ENCODE data around the gene EFCAB11. TPM values are rescaled to one million over a fixed set of nuclear protein-coding genes. Genes with fewer than 3 reads are reported as not detected.

The EFCAB11 gene
- total and polyA plus RNA-seq, 9 of the 15 experiments (the other 6 are each of a cell fraction or from before 2014, with no cell fraction given) = 13.4 to 37.9 (median 17.4) TPM

- 0% methylated on average over 4 of the region's 4 CpGs for WGBS (ENCODE audit: insufficient coverage, low coverage, missing lambda C conversion rate)
- no TSS peak for BruUV-seq (replicated peaks)
- Histone ChIP-seq H3K27me3 (ENCODE audit: control insufficient read depth in 2 of 2, insufficient read depth in 2 of 2, low read length in 2 of 2) (peaks cover 0 to 10% of the 10 kb centered on the region in 2 experiments; a peak in 1 of 5 replicates), H3K4me3 (no peak overlapping the region), H2AFZ (ENCODE audit: low read depth, low read length) (no peak overlapping the region), H3K4me2 (ENCODE audit: insufficient read depth, low read length) (no peak overlapping the region), H3K79me2 (ENCODE audit: control insufficient read depth, insufficient read depth, low read length) (no peaks in the 10 kb centered on the region), H4K20me1 (replicated peaks; ENCODE audit: control insufficient read depth, insufficient read depth, low read length) (no peaks in the 10 kb centered on the region), H3K36me3 (ENCODE audit: control insufficient read depth, insufficient read depth, low read length) (no peaks in the 10 kb centered on the region), H3K9ac (ENCODE audit: insufficient read depth in 1 of 2, low read depth in 2 of 2, low read length in 2 of 2) (no peak overlapping the region), H3K9me1 (ENCODE audit: control insufficient read depth, insufficient read depth, low read length) (no peaks in the 10 kb centered on the region), H3K27ac (ENCODE audit: extremely low read depth, low read depth, low read length) (no peak overlapping the region), H3K4me1 (replicated peaks in 1 of 2; ENCODE audit: control insufficient read depth in 2 of 2, insufficient read depth in 2 of 2, low read length in 2 of 2) (no peaks in the 10 kb centered on the region), H3K9me3 (replicated peaks; ENCODE audit: control insufficient read depth, insufficient read depth, low read depth, low read length) (no peaks in the 10 kb centered on the region)
- TF ChIP-seq HSF4 (CRISPR knock-in tag; IDR thresholded peaks at IDR 0.05; ENCODE audit: borderline replicate concordance) (no peak), EWSR1 (IDR thresholded peaks at IDR 0.05; ENCODE audit: borderline replicate concordance, low read depth, partially characterized antibody) (no peak), ZNF280A (IDR thresholded peaks at IDR 0.05; ENCODE audit: low read depth, partially characterized antibody) (no peak), ZEB2 (IDR thresholded peaks at IDR 0.05) (no peak), ZNF197 (CRISPR knock-in tag; IDR thresholded peaks at IDR 0.05; ENCODE audit: low read depth) (no peak), MLLT1 (IDR thresholded peaks at IDR 0.05) (no peak), PREB (CRISPR knock-in tag; IDR thresholded peaks at IDR 0.05) (no peak), ZNF449 (CRISPR knock-in tag; IDR thresholded peaks at IDR 0.05) (no peak), CTBP1 (IDR thresholded peaks at IDR 0.05; ENCODE audit: borderline replicate concordance) (no peak), FOXJ3 (CRISPR knock-in tag; IDR thresholded peaks at IDR 0.05) (no peak), ZNF121 (CRISPR knock-in tag; conservative IDR thresholded peaks at IDR 0.05) (no peak), HMGN3 (IDR thresholded peaks at IDR 0.05; ENCODE audit: borderline replicate concordance, extremely low read depth, insufficient read length, low read depth, low read length) (no peak)
- intact Hi-C loops (cut with micrococcal nuclease) (no loop called here), in situ Hi-C loops (cut with MboI) (no loop called here)
- FAIRE-seq = no peak
- POLR2A ChIA-PET = no interaction called here
- DNase-seq (ENCODE audit: extremely low read depth in 1 of 4, low spot score in 3 of 4) = no peak
- CTCF ChIA-PET (ENCODE audit: low intra/inter-chr PET ratio) = no interaction called here
- no peak for ATAC-seq
These were observed 207.4 kb downstream of the EFCAB11 start for GRCh38 chr14:89747126-89747525.
